ENCODE results near the gene ISG20L2. TPM values are rescaled to one million over a fixed set of nuclear protein-coding genes. Genes with fewer than 3 reads are reported as not detected.

The ISG20L2 gene
- total RNA-seq, 1 experiment from 2014 or later: 41.7 TPM

DNA sequence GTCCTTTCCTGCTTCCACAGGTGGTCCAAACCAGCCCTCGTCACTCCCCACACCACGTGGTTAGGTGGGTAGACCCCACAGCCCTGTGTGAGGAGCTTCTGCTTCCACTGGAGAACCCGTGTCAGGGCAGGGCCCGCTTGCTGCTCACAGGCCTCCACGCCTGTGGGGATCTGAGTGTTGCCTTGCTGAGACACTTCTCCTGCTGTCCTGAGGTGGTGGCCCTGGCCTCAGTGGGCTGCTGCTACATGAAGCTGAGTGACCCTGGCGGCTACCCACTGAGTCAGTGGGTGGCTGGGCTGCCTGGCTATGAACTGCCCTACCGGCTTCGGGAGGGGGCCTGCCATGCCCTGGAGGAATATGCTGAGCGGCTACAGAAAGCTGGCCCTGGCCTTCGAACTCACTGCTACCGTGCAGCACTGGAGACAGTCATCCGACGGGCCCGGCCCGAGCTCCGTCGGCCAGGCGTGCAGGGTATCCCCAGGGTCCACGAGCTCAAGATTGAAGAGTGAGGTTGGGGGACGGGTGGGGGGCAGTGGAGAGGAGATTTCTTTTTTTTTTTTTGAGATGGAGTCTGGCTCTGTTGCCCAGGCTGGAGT is 5.5 kb upstream of the ISG20L2 start:
- no peak overlapping the region for H3K9ac ChIP-seq (ENCODE audit: low read length)
- TF ChIP-seq ELF1 (IDR thresholded peaks at IDR 0.05; ENCODE audit: borderline replicate concordance, low read depth) (no peak), EGR1 (IDR thresholded peaks at IDR 0.05; ENCODE audit: low read depth) (no peak), YY1 (IDR thresholded peaks at IDR 0.05; ENCODE audit: extremely low read depth, insufficient replicate concordance, low read depth, low read length) (no peak), EZH2 (IDR thresholded peaks at IDR 0.05) (no peak), CTCF (IDR thresholded peaks at IDR 0.05 in 2 of 3, conservative IDR thresholded peaks at IDR 0.05 in 1 of 3; ENCODE audit: borderline replicate concordance in 1 of 3, insufficient read depth in 1 of 3, low read depth in 2 of 3, low read length in 2 of 3) (no peak), ZFX (IDR thresholded peaks at IDR 0.05) (no peak), REST (IDR thresholded peaks at IDR 0.05; ENCODE audit: low read depth) (no peak), FOSL1 (IDR thresholded peaks at IDR 0.05; ENCODE audit: low read depth) (no peak), POLR2A (IDR thresholded peaks at IDR 0.05; ENCODE audit: borderline replicate concordance, extremely low read depth, insufficient read depth, insufficient read length) (no peak), ATF3 (IDR thresholded peaks at IDR 0.05) (no peak)
- H3K4me1 ChIP-seq (ENCODE audit: control insufficient read depth in 1 of 2, insufficient read depth in 2 of 2, low read length in 2 of 2): peaks cover 5 to 8% of the 10 kb centered on the region in 2 experiments; a peak in 3 of 4 replicates
- no peak overlapping the region for H3K27ac ChIP-seq (ENCODE audit: low read depth, low read length)
- DNase-seq (ENCODE audit: low read depth, low spot score) (no peak), ATAC-seq (no peak)
- no peaks in the 10 kb centered on the region for H3K9me3 ChIP-seq (ENCODE audit: control insufficient read depth in 1 of 2, insufficient read depth in 1 of 2, low read depth in 1 of 2, low read length in 2 of 2)
- intact Hi-C loops (cut with micrococcal nuclease): no loop called here
- no peaks in the 10 kb centered on the region for H3K27me3 ChIP-seq (ENCODE audit: insufficient read depth, low read length)
- CTCF ChIA-PET: no interaction called here
- RAD21 ChIA-PET (ENCODE audit: low non-redundant PET in 1 of 2, low total read pairs in 2 of 2, uncharacterized antibody in 2 of 2, unreplicated experiment in 2 of 2): no interaction called here
- POLR2A ChIA-PET: no interaction called here
- H3K9me2 ChIP-seq (ENCODE audit: insufficient read depth): no peaks in the 10 kb centered on the region
- BruUV-seq (replicated peaks): no TSS peak
- peaks cover 16% of the 10 kb centered on the region for H3K79me2 ChIP-seq (ENCODE audit: insufficient read depth, low read length)
- no peak overlapping the region for H3K4me2 ChIP-seq (ENCODE audit: low read length)
- H3K4me3 ChIP-seq (replicated peaks in 1 of 2; ENCODE audit: low read depth in 1 of 2, low read length in 2 of 2): no peak overlapping the region
- H2AFZ ChIP-seq (ENCODE audit: low read depth, low read length, poor library complexity, severe bottlenecking): no peak overlapping the region
- no peaks in the 10 kb centered on the region for H4K20me1 ChIP-seq (ENCODE audit: insufficient read depth)
- peaks cover 8 to 21% of the 10 kb centered on the region in 2 experiments; a peak in 3 of 4 replicates for H3K36me3 ChIP-seq (ENCODE audit: control insufficient read depth in 1 of 2, insufficient read depth in 2 of 2, low read length in 2 of 2)

All from HCT116 (cell line).